Fibroblast of mammary gland (primary cell): ENCODE data around the gene WDR46.

Source experiments
- DNase-seq: peaks from one replicate; pipeline ENCODE4 v3.0.0-alpha.2; 2010; ENCODE audit warnings: low read depth
- H3K4me3 ChIP-seq: 2 replicates; pipeline ENCODE4 v1.5.1; 2011; ENCODE audit warnings: low read depth, mild to moderate bottlenecking, low read length, moderate library complexity; ENCODE audit not compliant: control insufficient read depth
- TF ChIP-seq, protein P1 (sequence below): conservative IDR thresholded peaks from 2 replicates; pipeline ENCODE4 v1.5.1; 2011; ENCODE audit warnings: low read depth, low read length, inconsistent platforms; ENCODE audit not compliant: control insufficient read depth, insufficient read depth

The WDR46 gene

DNA sequence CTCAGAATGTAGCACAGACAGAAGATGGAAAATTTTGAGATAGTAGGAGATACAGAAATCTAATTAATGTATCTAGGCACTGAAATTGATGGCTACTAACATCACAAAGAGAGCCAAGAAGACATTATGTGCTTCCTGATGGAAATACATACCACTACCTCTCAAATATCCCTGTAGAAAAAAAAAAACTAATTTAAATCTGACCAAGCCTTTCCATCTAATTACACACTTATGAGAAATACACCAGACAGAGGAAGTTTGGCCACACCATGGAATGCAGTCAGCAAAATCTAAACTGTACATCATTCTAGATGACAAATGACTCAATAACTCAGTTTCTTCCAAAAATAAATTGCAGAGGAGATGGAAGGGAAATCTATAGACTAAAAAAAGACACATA lies 36.3 kb downstream of the WDR46 start:
- no peak overlapping the region for H3K4me3 ChIP-seq
- TF ChIP-seq, protein P1, sequence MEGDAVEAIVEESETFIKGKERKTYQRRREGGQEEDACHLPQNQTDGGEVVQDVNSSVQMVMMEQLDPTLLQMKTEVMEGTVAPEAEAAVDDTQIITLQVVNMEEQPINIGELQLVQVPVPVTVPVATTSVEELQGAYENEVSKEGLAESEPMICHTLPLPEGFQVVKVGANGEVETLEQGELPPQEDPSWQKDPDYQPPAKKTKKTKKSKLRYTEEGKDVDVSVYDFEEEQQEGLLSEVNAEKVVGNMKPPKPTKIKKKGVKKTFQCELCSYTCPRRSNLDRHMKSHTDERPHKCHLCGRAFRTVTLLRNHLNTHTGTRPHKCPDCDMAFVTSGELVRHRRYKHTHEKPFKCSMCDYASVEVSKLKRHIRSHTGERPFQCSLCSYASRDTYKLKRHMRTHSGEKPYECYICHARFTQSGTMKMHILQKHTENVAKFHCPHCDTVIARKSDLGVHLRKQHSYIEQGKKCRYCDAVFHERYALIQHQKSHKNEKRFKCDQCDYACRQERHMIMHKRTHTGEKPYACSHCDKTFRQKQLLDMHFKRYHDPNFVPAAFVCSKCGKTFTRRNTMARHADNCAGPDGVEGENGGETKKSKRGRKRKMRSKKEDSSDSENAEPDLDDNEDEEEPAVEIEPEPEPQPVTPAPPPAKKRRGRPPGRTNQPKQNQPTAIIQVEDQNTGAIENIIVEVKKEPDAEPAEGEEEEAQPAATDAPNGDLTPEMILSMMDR = no peak
- DNase-seq = peak; percentile 48

DNA sequence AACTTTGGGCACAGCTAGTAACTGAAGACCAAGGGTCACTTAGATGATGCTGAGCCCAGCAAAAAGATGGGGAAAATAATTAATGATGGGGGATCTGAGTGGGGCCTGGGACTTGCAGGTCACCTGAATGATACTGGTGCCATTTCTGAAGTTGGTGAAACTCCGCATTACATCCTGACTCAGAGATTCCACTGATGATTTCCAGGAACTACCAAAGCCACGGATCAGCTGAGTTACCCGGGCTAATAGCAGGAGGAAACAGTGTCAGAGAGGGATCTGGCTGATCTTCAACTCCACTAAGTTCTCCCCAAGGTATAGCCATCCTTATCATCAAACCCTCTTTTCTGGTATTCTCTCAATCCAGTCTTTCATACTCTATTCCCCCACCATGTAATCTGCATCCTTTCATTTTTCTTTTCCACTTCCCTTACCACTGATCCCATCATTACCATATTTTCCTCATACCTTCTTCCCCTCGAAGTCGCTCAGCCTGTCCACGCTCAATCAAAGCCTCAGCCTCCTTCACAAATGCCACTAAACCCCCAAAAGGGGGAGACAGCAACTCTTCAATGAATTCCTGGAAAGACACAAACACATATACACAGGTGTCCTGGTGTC lies 37.5 kb downstream of the WDR46 start:
- TF ChIP-seq, protein P1 = no peak

GRCh38 chr6:33250731-33251130 lies 38.3 kb downstream of the WDR46 start:
- TF ChIP-seq, protein P1 = no peak
- no peak for DNase-seq
- H3K4me3 ChIP-seq = no peak overlapping the region

More for the DNA sequence above, 37.5 kb downstream of the WDR46 start:
- DNase-seq = peak; percentile 40
- H3K4me3 ChIP-seq = no peak overlapping the region

- TF ChIP-seq, protein P1 = no peak
- peak; percentile 93 for DNase-seq
- H3K4me3 ChIP-seq = peak overlapping the region; percentile 71
Observed at GRCh38 chr6:33249732-33250630, 39.1 kb downstream of the WDR46 start.

GRCh38 chr6:33248932-33249731 lies 39.9 kb downstream of the WDR46 start:
- DNase-seq = peak; percentile 99
- TF ChIP-seq, protein P1 = no peak
- H3K4me3 ChIP-seq = peak overlapping the region; percentile 71

- DNase-seq = peak; percentile 61
- TF ChIP-seq, protein P1 = no peak
- peak overlapping the region; percentile 51 for H3K4me3 ChIP-seq
Observed at GRCh38 chr6:33248643-33248931, 40.5 kb downstream of the WDR46 start.
